HG03159 (cell line): ENCODE data around the gene TFB1M.
"Not testable (repeated sequence)": the region's sequence is repeated elsewhere in the genome, so short reads cannot be mapped to it uniquely, and the experiment has no call there.

Source experiments
- ATAC-seq: cut with Tn5 transposase; IDR thresholded peaks from one replicate; pipeline ENCODE4 v1.9.1; 2021; ENCODE audit warnings: mild to moderate bottlenecking, moderate library complexity; ENCODE audit not compliant: unreplicated experiment

The TFB1M gene

GRCh38 chr6:155330133-155330734 lies 15.9 kb upstream of the TFB1M start:
- ATAC-seq, result no peak

GRCh38 chr6:155329460-155330132 lies 15.3 kb upstream of the TFB1M start:
- ATAC-seq, result no peak

GRCh38 chr6:155328539-155329459 lies 14.5 kb upstream of the TFB1M start:
- ATAC-seq, result no peak

- no peak for ATAC-seq
These were observed 13.8 kb upstream of the TFB1M start for GRCh38 chr6:155328074-155328538.

GRCh38 chr6:155327326-155328073 lies 13.2 kb upstream of the TFB1M start:
- ATAC-seq, result peak; percentile 65

- no peak for ATAC-seq
These were observed 11.6 kb upstream of the TFB1M start for GRCh38 chr6:155325700-155326516.

- ATAC-seq, result no peak
These were observed 10.7 kb upstream of the TFB1M start for GRCh38 chr6:155324993-155325392.

- no peak for ATAC-seq
These were observed 9.9 kb upstream of the TFB1M start for GRCh38 chr6:155324172-155324571.

GRCh38 chr6:155319902-155320301 lies 5.6 kb upstream of the TFB1M start:
- peak; percentile 50 for ATAC-seq

- ATAC-seq, result no peak
These were observed 2.9 kb upstream of the TFB1M start for GRCh38 chr6:155317186-155317585.

- ATAC-seq, result no peak
These were observed 2.1 kb upstream of the TFB1M start for GRCh38 chr6:155316419-155316818.

GRCh38 chr6:155315516-155315871 lies 1.2 kb upstream of the TFB1M start:
- no peak for ATAC-seq

- ATAC-seq, result peak; percentile 56
These were observed 660 bp upstream of the TFB1M start for GRCh38 chr6:155314773-155315515.

GRCh38 chr6:155313602-155314091 lies 637 bp downstream of the TFB1M start:
- peak; percentile 12 for ATAC-seq

GRCh38 chr6:155312950-155313349 lies 1.3 kb downstream of the TFB1M start:
- ATAC-seq, result not testable (repeated sequence)

GRCh38 chr6:155311583-155311982 lies 2.7 kb downstream of the TFB1M start:
- ATAC-seq, result no peak

GRCh38 chr6:155311086-155311485 lies 3.2 kb downstream of the TFB1M start:
- ATAC-seq, result no peak

GRCh38 chr6:155310596-155310995 lies 3.7 kb downstream of the TFB1M start:
- ATAC-seq, result no peak

- no peak for ATAC-seq
These were observed 5.1 kb downstream of the TFB1M start for GRCh38 chr6:155309150-155309549.
